Activated CD4-positive, alpha-beta T cell treated with anti-CD3 and anti-CD28 coated beads, Interleukin-2, amount 10 ng/mL, durations not matched to agents 24 days and 14 days (primary cell): ENCODE data around the gene MPO. TPM values are rescaled to one million over a fixed set of nuclear protein-coding genes. Genes with fewer than 3 reads are reported as not detected.

ENCODE experiments used
- DNase-seq: peaks from one replicate; pipeline ENCODE4 v3.0.0; 2022
- H3K27ac Mint-ChIP-seq: one replicate; pipeline ENCODE4 v1.8.0; 2022; ENCODE audit warnings: mild to moderate bottlenecking, mixed read lengths
- H3K27me3 Mint-ChIP-seq: one replicate; pipeline ENCODE4 v1.8.0; 2022; ENCODE audit warnings: mixed read lengths
- H3K36me3 Mint-ChIP-seq: one replicate; pipeline ENCODE4 v1.8.0; 2022; ENCODE audit warnings: low read depth, mild to moderate bottlenecking, mixed read lengths
- H3K4me1 Mint-ChIP-seq: one replicate; pipeline ENCODE4 v1.8.0; 2021; ENCODE audit warnings: mixed read lengths
- H3K4me3 Mint-ChIP-seq: one replicate; pipeline ENCODE4 v1.8.0; 2022; ENCODE audit warnings: mild to moderate bottlenecking, moderate library complexity, mixed read lengths
- H3K9me3 Mint-ChIP-seq: one replicate; pipeline ENCODE4 v1.8.0; 2021; ENCODE audit warnings: mixed read lengths
- intact Hi-C: fragments of 100-400 bp; cut with micrococcal nuclease; formaldehyde crosslinking; loops from one replicate; pipeline ENCODE4 v1.15.1; 2023
- total RNA-seq: library from RNA; stranded (reverse); gene quantifications from 2 replicates; pipeline ENCODE4 v1.2.3, GENCODE V29; 2022

The MPO gene
- total RNA-seq, 1 donor from 2014 or later, result not detected

DNA sequence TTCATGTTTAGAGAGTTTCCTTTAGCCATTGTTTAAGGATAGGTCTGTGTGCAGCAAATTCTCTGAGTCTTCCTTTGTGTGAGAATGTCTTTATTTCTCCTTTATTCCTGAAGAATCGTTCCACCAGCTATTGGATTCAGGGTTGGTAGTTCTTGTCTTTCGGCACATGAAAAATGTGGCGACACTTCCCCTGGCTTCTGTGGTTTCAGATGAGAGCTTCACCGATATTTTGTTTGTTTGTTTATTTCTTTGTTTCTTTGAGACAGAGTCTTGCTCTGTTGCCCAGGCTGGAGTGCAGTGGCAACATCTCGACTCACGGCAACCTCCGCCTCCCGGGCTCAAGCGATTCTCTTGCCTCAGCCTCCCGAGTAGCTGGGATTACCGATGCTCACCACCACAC, 18.6 kb downstream of the MPO start:
- DNase-seq, result no peak
- no peaks in the 10 kb centered on the region for H3K4me1 Mint-ChIP-seq
- H3K9me3 Mint-ChIP-seq, result no peaks in the 10 kb centered on the region
- H3K27me3 Mint-ChIP-seq, result peaks cover 78% of the 10 kb centered on the region
- intact Hi-C loops, result no loop called here
- H3K27ac Mint-ChIP-seq, result no peak overlapping the region
- no peaks in the 10 kb centered on the region for H3K36me3 Mint-ChIP-seq
- H3K4me3 Mint-ChIP-seq, result no peak overlapping the region

DNA sequence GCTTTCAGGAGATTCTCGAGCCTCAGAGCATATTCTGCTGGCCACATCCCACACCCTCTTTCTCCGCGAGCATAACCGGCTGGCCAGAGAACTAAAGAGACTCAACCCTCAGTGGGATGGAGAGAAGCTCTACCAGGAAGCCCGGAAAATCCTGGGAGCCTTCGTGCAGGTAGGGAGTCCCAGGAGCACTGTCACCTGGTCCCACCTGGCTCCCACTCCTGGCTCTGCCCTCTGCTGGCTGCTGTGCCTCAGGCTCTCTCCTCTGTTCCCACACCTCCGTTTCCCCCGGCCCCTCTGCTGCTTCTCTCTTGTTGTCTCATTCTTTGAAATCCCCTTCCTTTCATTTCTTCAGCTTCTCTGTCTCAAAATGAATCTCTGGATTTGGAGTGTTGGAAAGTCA, 25.9 kb downstream of the MPO start:
- intact Hi-C loops, result no loop called here
- no peak for DNase-seq
- H3K36me3 Mint-ChIP-seq, result no peaks in the 10 kb centered on the region
- H3K9me3 Mint-ChIP-seq, result no peaks in the 10 kb centered on the region
- H3K4me1 Mint-ChIP-seq, result peaks cover 4% of the 10 kb centered on the region
- no peak overlapping the region for H3K4me3 Mint-ChIP-seq
- H3K27me3 Mint-ChIP-seq, result peaks cover 78% of the 10 kb centered on the region
- H3K27ac Mint-ChIP-seq, result no peak overlapping the region

DNA sequence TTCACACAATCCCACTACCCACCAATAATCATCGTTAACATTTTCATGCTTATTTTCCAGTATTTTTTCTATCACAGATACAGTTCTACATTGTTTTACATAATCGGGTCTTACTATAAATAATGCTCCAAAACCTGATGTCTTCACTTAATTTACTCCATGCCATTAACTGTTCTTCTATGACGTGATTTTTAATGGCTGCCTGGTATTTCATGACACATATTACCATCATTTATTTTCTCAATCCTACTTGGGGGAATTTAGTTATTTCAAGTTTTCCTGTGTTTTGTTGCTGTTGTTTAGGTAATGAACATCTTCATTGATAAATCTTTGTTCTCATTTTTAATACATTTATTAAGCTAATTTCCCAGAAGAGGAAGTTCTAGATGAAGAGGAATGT, 27.7 kb downstream of the MPO start:
- no peak for DNase-seq
- Mint-ChIP-seq H3K27ac (no peak overlapping the region), H3K27me3 (peaks cover 68% of the 10 kb centered on the region), H3K4me3 (no peak overlapping the region), H3K4me1 (peaks cover 7% of the 10 kb centered on the region), H3K9me3 (no peaks in the 10 kb centered on the region), H3K36me3 (no peaks in the 10 kb centered on the region)
- intact Hi-C loops, result no loop called here

DNA sequence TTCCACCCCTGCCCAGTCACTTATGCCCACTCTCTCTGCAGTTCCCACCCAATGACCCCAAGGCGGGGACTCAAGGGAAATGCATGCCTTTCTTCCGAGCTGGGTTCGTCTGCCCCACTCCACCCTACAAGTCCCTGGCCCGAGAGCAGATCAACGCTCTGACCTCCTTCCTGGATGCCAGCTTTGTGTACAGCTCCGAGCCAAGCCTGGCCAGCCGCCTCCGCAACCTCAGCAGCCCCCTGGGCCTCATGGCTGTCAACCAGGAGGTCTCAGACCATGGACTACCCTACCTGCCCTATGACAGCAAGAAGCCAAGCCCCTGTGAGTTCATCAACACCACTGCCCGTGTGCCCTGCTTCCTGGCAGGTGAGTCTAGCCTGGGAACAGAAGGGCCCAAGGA, 28.6 kb downstream of the MPO start:
- Mint-ChIP-seq H3K27me3 (peaks cover 58% of the 10 kb centered on the region), H3K36me3 (no peaks in the 10 kb centered on the region), H3K4me3 (no peak overlapping the region), H3K9me3 (no peaks in the 10 kb centered on the region), H3K27ac (no peak overlapping the region), H3K4me1 (peaks cover 14% of the 10 kb centered on the region)
- intact Hi-C loops, result no loop called here
- DNase-seq, result no peak

DNA sequence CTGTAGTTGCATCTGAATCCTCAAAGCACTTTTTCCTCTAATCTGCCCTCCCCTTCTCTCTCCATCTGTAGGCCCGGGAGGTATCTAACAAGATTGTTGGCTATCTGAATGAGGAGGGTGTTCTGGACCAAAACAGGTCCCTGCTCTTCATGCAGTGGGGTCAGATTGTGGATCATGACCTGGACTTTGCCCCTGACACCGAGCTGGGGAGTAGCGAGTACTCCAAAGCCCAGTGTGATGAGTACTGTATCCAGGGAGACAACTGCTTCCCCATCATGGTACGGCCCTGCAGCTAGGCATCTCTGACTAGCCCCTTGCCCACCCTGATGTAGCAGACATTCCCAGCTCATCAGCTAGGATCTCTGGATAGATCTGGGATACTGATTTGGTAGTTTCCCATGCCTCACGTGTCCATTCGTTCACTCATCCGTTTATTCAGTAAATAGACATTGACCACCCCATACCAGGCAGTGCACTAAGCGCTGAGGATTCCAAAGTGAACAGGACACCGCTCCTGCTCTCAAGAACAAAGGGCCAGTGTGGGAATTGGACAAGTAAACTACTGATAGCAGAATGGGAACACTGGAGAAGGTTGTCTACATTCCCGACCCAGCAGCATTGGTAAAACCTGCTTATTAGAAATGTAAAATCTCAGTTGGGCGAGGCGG, 30.3 kb downstream of the MPO start:
- Mint-ChIP-seq H3K27me3 (peaks cover 58% of the 10 kb centered on the region), H3K9me3 (no peaks in the 10 kb centered on the region), H3K36me3 (no peaks in the 10 kb centered on the region), H3K4me1 (peaks cover 14% of the 10 kb centered on the region), H3K4me3 (peak overlapping the region; percentile 84), H3K27ac (peak overlapping the region; percentile 11)
- intact Hi-C loops, result no loop called here
- DNase-seq, result no peak

DNA sequence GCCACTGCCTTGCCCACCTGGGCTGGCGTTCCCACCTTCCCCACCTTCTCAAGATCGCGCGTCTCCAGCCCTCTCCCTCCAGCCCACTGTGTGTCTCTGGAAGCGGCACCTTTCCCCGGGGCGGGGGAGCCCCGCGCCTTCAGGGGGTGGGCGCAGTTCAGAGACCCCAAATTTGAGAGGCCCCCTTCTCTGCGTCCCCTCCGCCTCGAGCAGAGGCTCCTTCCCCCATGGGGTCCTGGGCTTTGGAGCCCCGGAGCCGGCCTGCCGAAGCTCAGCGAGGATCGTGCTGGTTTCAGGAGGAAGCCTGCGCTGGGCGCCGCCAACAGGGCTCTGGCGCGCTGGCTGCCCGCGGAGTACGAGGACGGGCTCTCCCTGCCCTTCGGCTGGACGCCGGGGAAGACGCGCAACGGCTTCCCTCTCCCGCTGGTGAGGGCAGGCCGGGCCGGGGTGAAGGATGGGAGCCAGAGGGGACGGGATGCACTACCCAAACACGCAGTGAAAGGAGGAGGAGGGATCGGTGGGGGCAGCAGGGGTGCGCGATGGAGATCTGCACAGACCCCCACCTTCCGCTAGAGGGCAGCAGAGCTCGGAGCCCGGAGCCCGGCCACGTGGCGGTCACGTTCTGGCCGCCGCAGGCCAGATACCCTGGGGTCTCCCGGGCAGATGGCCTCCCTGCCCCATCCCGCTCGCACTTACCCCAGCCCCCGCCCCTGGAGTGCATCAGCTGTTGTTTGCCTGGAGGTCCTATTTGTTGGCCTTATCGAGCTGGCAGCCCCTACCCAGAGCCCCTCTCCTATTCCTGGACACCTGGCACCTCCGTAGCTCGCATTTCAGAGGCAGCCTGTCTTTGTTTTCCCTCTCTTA, 31.2 kb downstream of the MPO start:
- H3K36me3 Mint-ChIP-seq, result no peaks in the 10 kb centered on the region
- peak overlapping the region; percentile 67 for H3K27ac Mint-ChIP-seq
- peak; percentile 92 for DNase-seq
- intact Hi-C loops, result loop anchor here (2.0 kb wide), 1 partner anchor 197 kb away; no protein-coding TSS in a partner anchor
- peaks cover 14% of the 10 kb centered on the region for H3K4me1 Mint-ChIP-seq
- H3K4me3 Mint-ChIP-seq, result peak overlapping the region; percentile 84
- H3K27me3 Mint-ChIP-seq, result peaks cover 53% of the 10 kb centered on the region
- H3K9me3 Mint-ChIP-seq, result no peaks in the 10 kb centered on the region

DNA sequence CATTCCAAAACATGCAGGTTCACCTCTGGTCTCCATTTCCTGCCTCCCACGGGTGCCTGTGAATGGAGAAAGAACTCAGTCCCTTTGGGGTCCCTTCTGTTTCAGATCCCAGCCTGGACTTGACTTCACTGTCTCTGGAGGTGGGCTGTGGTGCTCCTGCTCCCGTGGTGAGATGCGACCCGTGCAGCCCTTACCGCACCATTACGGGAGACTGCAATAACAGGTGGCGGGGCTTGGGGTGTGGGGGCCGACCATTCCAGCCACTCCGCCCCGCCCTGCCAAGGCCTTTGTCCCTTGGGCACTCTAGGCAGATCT, 31.8 kb downstream of the MPO start:
- peak overlapping the region; percentile 84 for H3K4me3 Mint-ChIP-seq
- peaks cover 53% of the 10 kb centered on the region for H3K27me3 Mint-ChIP-seq
- intact Hi-C loops, result loop anchor here (2.0 kb wide), 1 partner anchor 198 kb away; no protein-coding TSS in a partner anchor
- peaks cover 14% of the 10 kb centered on the region for H3K4me1 Mint-ChIP-seq
- no peaks in the 10 kb centered on the region for H3K9me3 Mint-ChIP-seq
- H3K36me3 Mint-ChIP-seq, result no peaks in the 10 kb centered on the region
- DNase-seq, result no peak
- H3K27ac Mint-ChIP-seq, result peak overlapping the region; percentile 15

DNA sequence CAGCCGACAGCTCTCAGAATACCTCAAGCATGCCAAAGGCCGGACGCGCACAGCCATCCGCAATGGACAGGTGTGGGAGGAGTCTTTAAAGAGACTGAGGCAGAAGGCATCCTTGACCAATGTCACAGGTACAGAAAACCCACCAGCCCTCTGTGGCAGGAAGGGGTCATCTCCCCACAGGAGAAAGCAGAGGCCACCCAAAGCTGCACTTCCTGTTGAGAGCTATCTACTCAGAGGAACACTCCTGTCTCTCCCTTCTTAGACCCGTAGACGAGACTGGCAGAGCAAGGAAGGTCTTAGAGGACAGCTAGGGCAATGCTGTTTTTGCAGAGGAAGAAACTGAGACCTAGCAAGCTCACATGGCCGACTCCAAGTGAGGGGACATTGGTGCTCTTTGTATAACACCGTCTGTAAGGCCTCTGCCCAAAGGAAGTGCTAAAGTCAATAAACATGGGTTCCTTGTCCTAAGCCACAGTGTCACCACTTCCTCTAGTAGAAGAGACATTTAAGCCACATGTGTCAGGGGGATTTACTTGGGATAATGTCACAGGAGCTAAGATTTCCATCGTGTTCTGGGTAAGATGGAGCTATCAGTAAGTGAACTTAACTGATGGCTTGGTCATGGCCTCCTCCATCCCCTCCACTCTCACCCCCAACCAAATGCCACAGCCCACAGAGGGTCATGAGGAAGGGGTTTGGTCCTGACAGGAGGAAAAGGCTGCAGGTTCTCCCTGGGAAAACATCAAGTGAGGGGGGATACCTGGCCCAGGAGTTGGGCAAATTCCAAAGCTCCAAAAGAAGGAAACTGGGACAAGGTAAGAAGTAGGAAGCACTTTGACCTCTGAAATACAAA, 33.0 kb downstream of the MPO start:
- intact Hi-C loops, result loop anchor here (2.0 kb wide), 1 partner anchor 199 kb away; no protein-coding TSS in a partner anchor
- no peaks in the 10 kb centered on the region for H3K9me3 Mint-ChIP-seq
- no peak for DNase-seq
- no peak overlapping the region for H3K4me3 Mint-ChIP-seq
- peaks cover 14% of the 10 kb centered on the region for H3K4me1 Mint-ChIP-seq
- H3K27ac Mint-ChIP-seq, result no peak overlapping the region
- no peaks in the 10 kb centered on the region for H3K36me3 Mint-ChIP-seq
- peaks cover 53% of the 10 kb centered on the region for H3K27me3 Mint-ChIP-seq

DNA sequence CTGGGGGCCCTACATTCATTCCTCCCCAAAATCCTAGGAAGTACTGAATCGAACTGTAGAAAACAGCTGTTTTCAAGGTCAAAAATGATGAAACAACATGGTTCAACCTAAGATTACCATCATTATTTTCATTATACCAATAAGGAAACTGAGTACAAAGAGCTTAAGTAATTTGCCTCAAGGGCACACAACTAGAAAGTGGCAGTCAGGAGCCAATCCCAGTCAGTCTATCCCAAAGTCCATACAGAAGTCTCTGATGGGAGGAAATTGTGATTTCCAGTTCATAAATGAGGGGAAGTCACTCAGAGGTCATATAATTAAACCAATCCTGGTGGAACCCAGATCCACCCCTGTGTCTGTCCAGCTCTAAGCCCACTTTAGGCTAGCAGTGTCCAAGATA, 34.0 kb downstream of the MPO start:
- Mint-ChIP-seq H3K36me3 (no peaks in the 10 kb centered on the region), H3K27me3 (peaks cover 48% of the 10 kb centered on the region), H3K27ac (no peak overlapping the region), H3K9me3 (no peaks in the 10 kb centered on the region), H3K4me1 (peaks cover 14% of the 10 kb centered on the region), H3K4me3 (no peak overlapping the region)
- DNase-seq, result no peak
- intact Hi-C loops, result no loop called here

DNA sequence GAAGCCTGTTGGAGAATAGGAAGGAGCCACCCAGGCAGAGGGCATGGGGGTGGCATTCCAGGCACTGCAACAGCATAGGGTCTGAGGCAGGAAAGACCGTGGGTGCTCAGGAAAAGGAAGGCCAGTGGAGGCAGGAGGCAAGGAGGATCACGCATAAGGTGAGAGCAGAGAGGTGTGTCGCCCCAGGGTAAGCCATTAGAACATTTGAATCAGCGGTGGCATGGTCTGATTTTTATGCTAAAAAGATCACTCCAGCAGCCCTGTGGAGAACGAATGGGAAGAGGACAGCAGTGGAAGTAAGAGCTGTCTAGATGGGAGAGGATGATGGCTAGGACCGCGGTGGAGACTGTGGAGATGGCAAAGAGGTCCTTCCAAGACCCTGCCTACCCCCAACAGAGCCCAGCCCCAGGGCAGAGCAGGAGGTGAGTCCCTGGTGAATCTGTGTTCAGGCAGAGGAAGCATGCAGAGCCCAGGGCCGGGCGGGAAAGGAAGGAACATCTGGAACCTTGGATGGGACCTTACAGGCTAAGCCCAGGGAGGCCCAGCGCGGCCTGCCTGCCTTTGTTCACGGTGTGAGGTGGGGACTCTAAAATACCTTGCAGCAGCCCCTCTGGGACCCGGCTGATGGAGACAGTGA, 34.5 kb downstream of the MPO start:
- H3K27me3 Mint-ChIP-seq, result peaks cover 48% of the 10 kb centered on the region
- H3K27ac Mint-ChIP-seq, result no peak overlapping the region
- no peaks in the 10 kb centered on the region for H3K9me3 Mint-ChIP-seq
- peaks cover 14% of the 10 kb centered on the region for H3K4me1 Mint-ChIP-seq
- intact Hi-C loops, result no loop called here
- no peak overlapping the region for H3K4me3 Mint-ChIP-seq
- no peaks in the 10 kb centered on the region for H3K36me3 Mint-ChIP-seq
- no peak for DNase-seq

DNA sequence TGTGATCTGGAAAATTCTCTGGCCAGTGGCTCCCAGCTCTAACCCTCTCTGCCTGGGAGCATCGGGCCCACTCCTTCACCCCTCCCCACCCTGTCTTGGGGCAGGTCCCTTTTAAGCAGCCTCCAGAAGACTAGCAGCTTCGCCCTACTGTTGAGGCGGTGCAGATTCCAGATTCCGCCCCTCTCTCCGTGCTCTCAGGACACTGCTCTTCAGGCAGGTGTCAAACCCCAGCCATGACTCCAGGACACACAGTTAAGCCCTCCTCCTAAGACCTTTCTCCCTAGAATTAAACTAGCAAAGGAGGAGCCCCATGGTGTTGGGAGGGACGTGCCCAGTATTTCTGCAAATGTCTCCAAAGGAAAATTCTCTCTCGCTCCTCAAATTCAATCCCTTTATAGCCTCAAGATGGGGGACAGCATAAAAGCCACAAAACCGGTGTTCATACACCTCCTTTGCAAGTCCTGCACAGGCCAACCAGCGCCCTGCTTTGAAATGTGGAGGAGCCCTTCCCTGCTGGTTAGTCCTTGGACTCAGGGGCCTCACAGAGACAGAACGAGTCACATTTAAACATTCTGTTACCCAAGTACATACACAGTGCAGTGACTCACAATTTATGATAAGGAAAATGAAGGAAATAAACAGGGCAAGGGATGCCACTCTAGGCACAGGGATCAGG, 35.2 kb downstream of the MPO start:
- no peak overlapping the region for H3K27ac Mint-ChIP-seq
- no peaks in the 10 kb centered on the region for H3K36me3 Mint-ChIP-seq
- H3K4me3 Mint-ChIP-seq, result no peak overlapping the region
- intact Hi-C loops, result no loop called here
- peaks cover 14% of the 10 kb centered on the region for H3K4me1 Mint-ChIP-seq
- no peak for DNase-seq
- no peaks in the 10 kb centered on the region for H3K9me3 Mint-ChIP-seq
- H3K27me3 Mint-ChIP-seq, result peaks cover 45% of the 10 kb centered on the region

DNA sequence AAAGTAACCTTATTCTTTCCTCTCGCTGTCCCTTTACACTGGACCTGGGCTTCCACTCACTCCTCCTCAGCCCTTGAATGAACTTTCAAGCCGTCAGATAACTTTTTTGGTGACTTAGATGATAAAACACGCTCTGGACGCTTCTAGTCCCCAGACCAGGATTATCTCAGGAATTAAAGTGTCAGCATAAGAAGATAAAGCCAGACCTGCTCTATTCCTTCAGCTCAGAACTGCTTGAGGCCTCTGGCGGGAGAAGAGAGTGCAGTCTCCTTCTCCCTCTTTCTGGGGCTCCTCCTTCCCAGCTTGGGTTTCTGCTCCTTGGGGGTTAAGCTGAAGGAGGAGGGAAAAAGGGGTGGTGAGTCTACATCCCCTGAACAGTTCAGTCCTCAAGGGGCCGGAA, 35.8 kb downstream of the MPO start:
- DNase-seq, result no peak
- Mint-ChIP-seq H3K36me3 (no peaks in the 10 kb centered on the region), H3K9me3 (no peaks in the 10 kb centered on the region), H3K4me1 (peaks cover 10% of the 10 kb centered on the region), H3K27ac (no peak overlapping the region), H3K4me3 (no peak overlapping the region), H3K27me3 (peaks cover 45% of the 10 kb centered on the region)
- intact Hi-C loops, result no loop called here

DNA sequence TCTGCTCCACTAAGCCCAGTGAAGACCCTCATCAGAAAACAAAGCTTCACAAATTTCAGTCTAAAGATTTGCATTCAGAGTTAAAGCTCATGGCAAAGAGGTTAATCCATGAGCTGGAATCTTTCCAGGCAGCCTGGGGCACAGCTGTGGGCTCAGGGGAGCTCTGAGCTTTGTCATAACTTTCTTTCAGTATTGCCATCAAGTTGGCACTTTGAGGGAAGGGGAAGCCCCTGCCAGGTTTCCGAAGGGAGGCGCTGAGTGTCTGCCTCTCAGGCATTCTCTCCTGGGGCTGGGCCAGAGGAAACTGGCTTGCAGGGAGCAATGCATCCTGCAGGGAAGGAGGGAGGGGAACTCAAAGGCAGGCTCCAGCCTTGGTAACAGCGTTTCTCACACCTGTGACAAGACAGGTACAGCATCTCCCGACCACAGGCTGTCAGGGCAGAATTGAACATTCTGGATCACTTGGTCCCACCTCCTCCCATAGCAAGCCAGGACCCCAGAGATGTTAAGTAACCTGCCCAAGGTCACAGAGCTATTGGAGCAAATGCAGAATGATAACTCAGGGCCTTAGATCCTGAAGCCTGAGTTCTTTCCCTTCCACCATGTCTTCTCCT, 38.5 kb downstream of the MPO start:
- DNase-seq, result no peak
- H3K9me3 Mint-ChIP-seq, result no peaks in the 10 kb centered on the region

More for the DNA sequence above, 38.5 kb downstream of the MPO start:
- intact Hi-C loops, result no loop called here
- Mint-ChIP-seq H3K36me3 (no peaks in the 10 kb centered on the region), H3K4me1 (no peaks in the 10 kb centered on the region), H3K27me3 (peaks cover 57% of the 10 kb centered on the region), H3K4me3 (no peak overlapping the region), H3K27ac (no peak overlapping the region)
